Panc1 (cell line): ENCODE data around the gene NLRP6.
"Not testable (repeated sequence)": the region's sequence is repeated elsewhere in the genome, so short reads cannot be mapped to it uniquely, and the experiment has no call there.

Experiments used
- SIN3A ChIP-seq: IDR thresholded peaks from 2 replicates; pipeline ENCODE4 v1.6.1; 2012; ENCODE audit warnings: low read depth, mild to moderate bottlenecking, low read length, moderate library complexity, borderline replicate concordance; ENCODE audit not compliant: insufficient read depth
- TF ChIP-seq, protein P1 (sequence below): fragments of 450-650 bp; IDR thresholded peaks from 2 replicates; pipeline ENCODE4 v1.5.1; 2017; ENCODE audit warnings: mild to moderate bottlenecking

DNA sequence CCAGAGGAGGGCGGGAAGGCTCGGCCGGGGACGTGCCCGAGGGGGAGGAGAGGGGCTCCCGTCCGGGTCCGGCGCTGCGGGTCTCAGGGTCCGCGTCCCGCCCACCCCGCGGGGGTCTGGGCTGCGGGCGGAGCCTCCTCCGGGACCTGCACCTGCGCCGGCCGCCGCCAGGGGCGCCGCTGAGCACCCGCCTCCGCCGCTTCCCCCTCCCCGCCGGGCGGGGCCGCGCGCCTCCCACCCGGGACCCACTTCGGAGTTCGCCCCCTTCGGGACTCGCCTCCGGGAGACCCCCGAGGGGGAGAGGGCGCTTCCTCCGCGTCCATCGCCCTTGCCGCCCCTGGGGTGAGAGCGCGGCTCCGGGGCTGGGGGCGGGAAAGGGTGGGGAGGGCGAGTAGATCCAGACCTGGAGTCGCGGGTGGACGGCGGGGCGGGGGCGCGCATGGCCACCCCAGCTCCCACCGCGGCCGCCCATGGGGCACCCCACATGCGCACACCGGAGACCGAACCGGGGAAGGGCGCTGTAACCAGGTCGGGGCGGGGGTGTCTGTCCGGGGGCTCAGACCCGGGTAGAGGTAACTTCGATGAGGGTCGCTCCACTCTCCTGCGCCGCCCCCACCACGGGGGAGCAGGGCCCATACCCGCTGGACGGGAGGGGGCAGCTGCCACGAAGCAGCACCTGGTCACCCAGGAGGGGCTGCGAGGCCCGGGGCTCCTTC is 40.4 kb downstream of the NLRP6 start:
- TF ChIP-seq, protein P1, sequence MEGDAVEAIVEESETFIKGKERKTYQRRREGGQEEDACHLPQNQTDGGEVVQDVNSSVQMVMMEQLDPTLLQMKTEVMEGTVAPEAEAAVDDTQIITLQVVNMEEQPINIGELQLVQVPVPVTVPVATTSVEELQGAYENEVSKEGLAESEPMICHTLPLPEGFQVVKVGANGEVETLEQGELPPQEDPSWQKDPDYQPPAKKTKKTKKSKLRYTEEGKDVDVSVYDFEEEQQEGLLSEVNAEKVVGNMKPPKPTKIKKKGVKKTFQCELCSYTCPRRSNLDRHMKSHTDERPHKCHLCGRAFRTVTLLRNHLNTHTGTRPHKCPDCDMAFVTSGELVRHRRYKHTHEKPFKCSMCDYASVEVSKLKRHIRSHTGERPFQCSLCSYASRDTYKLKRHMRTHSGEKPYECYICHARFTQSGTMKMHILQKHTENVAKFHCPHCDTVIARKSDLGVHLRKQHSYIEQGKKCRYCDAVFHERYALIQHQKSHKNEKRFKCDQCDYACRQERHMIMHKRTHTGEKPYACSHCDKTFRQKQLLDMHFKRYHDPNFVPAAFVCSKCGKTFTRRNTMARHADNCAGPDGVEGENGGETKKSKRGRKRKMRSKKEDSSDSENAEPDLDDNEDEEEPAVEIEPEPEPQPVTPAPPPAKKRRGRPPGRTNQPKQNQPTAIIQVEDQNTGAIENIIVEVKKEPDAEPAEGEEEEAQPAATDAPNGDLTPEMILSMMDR = not testable (repeated sequence)
- not testable (repeated sequence) for TF ChIP-seq SIN3A
